KMS-11 (cell line): ENCODE results near the gene KANK2.

Source experiments
- H2AFZ ChIP-seq: fragments of 200-600 bp; sonication (generic); 2 replicates; pipeline ENCODE4 v1.6.1; 2016; ENCODE audit warnings: antibody characterized with exemption, mixed run types, low read depth
- H3K27ac ChIP-seq: fragments of 200-600 bp; sonication (generic); 2 replicates; pipeline ENCODE4 v1.6.1; 2016; ENCODE audit warnings: mild to moderate bottlenecking, mixed run types
- H3K27me3 ChIP-seq: fragments of 200-600 bp; sonication (generic); 2 replicates; pipeline ENCODE4 v1.6.1; 2017; ENCODE audit warnings: mild to moderate bottlenecking, low read depth, mixed run types, moderate library complexity; ENCODE audit not compliant: insufficient read depth
- H3K36me3 ChIP-seq: fragments of 200-600 bp; sonication (generic); 2 replicates; pipeline ENCODE4 v1.6.1; 2017; ENCODE audit warnings: mild to moderate bottlenecking, mixed run types; ENCODE audit not compliant: insufficient read depth
- H3K4me1 ChIP-seq: fragments of 200-600 bp; sonication (generic); 2 replicates; pipeline ENCODE4 v1.6.1; 2016; ENCODE audit warnings: mild to moderate bottlenecking, low read depth, mixed run types; ENCODE audit not compliant: poor library complexity, severe bottlenecking
- H3K4me2 ChIP-seq: fragments of 200-600 bp; sonication (generic); 2 replicates; pipeline ENCODE4 v1.7.0; 2016; ENCODE audit warnings: mild to moderate bottlenecking, mixed run types
- H3K4me3 ChIP-seq: fragments of 200-600 bp; sonication (generic); IDR thresholded peaks from 2 replicates; pipeline ENCODE4 v1.6.1; 2017; ENCODE audit warnings: low read depth, low read length, mixed read lengths; ENCODE audit not compliant: insufficient read depth
- H3K79me2 ChIP-seq: fragments of 200-600 bp; sonication (generic); 2 replicates; pipeline ENCODE4 v1.6.1; 2016; ENCODE audit warnings: low read depth, mixed run types; ENCODE audit not compliant: insufficient read depth
- H3K9ac ChIP-seq: fragments of 200-600 bp; sonication (generic); 2 replicates; pipeline ENCODE4 v1.6.1; 2016; ENCODE audit warnings: mild to moderate bottlenecking, mixed run types
- H4K20me1 ChIP-seq: fragments of 200-600 bp; sonication (generic); 2 replicates; pipeline ENCODE4 v1.6.1; 2016; ENCODE audit warnings: mild to moderate bottlenecking, mixed run types; ENCODE audit not compliant: insufficient read depth
- CTCF ChIP-seq: fragments of 200-600 bp; sonication (generic); conservative IDR thresholded peaks from 2 replicates; pipeline ENCODE4 v1.6.1; 2017; ENCODE audit warnings: low read depth, mild to moderate bottlenecking, antibody characterized with exemption, low read length, moderate library complexity, mixed read lengths

KANK2 gene

GRCh38 chr19:11204076-11204602 is 6.8 kb upstream of the KANK2 start:
- H3K36me3 ChIP-seq: no peaks in the 10 kb centered on the region
- H3K27me3 ChIP-seq: peaks cover 22% of the 10 kb centered on the region; the same call in 1 of the 2 replicates
- H3K4me3 ChIP-seq: no peak overlapping the region
- no peaks in the 10 kb centered on the region for H3K4me1 ChIP-seq
- no peaks in the 10 kb centered on the region for H4K20me1 ChIP-seq
- no peaks in the 10 kb centered on the region for H3K79me2 ChIP-seq
- 0 out of 2 replicates have a peak, but pooled peaks have one; percentile 21 for TF ChIP-seq CTCF
- no peak overlapping the region for H3K9ac ChIP-seq
- H3K4me2 ChIP-seq: no peak overlapping the region
- H3K27ac ChIP-seq: no peak overlapping the region
- no peak overlapping the region for H2AFZ ChIP-seq

DNA sequence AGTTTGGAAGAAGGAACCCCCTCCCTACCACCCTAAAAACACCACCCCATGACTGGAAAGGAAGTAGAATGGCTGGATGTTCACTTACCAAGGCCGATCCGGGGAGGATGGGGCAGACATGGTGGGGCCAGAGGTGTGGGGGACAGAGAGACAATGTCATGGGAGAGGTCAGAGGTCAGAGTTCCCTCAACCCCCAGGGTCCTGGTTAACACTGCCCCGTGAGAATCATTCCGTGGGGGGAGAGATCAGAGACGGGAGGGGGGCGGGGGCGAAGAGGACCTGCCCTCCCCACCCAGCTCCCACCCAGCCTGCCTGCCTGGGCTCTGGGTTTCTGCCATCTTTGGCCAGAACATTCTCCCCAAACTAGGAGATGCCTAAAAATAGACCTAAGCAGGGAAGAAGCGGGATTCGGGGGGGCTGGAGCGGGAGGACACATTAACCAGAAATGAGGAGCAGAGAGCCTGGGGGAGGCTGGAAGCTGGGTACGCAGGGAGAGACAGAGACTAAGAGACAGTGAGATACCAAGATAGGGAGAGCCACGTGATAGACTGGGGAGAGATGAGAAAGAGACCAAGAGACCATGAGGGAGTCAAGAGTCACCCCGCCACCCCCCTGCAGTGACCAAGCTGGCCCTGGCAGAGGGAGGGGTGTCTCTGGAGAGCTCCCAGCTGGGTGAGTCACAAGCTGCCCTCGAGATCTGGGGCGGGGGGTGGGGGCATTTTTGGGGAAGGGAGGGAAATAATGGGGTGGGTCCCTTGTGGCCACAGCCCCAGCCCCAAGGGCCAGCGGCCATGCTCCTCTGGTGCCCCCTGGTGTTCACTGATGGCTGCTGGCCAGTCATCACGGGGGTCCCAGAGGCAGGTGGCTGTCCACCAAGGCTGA is 6.1 kb upstream of the KANK2 start:
- Histone ChIP-seq H2AFZ (no peak overlapping the region), H3K36me3 (no peaks in the 10 kb centered on the region), H3K4me2 (no peak overlapping the region), H3K27me3 (peaks cover 22% of the 10 kb centered on the region; the same call in 1 of the 2 replicates), H3K27ac (no peak overlapping the region), H3K79me2 (no peaks in the 10 kb centered on the region), H4K20me1 (no peaks in the 10 kb centered on the region), H3K4me1 (no peaks in the 10 kb centered on the region), H3K9ac (no peak overlapping the region), H3K4me3 (no peak overlapping the region)
- TF ChIP-seq CTCF: peak; percentile 68

GRCh38 chr19:11202488-11203193 is 5.3 kb upstream of the KANK2 start:
- Histone ChIP-seq H3K4me2 (no peak overlapping the region), H3K27me3 (peaks cover 22% of the 10 kb centered on the region; the same call in 1 of the 2 replicates), H2AFZ (no peak overlapping the region), H3K9ac (no peak overlapping the region), H3K4me3 (no peak overlapping the region), H3K27ac (no peak overlapping the region), H3K79me2 (no peaks in the 10 kb centered on the region), H4K20me1 (no peaks in the 10 kb centered on the region), H3K36me3 (no peaks in the 10 kb centered on the region), H3K4me1 (peaks cover 6% of the 10 kb centered on the region)
- no peak for TF ChIP-seq CTCF

DNA sequence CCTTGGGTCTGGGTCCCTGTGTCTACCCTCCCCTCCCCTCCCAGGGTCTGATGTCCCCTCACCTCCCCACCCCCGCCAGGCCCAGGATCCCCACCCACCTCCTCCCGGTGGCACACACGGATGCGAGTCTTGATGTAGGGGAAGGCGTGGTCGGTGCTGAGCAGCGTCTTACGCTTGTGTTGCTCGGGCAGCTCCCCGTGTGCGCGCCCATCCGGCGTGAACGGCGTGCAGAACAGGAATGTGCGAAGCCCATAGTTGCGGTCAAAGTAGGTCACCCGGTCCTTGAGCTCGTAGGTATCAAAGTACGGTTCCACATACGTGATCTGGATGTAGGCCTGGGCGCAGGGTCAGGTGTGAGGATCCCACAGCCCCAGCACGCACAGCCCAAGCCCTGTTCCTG is 4.4 kb upstream of the KANK2 start:
- no peak overlapping the region for H3K9ac ChIP-seq
- H3K4me2 ChIP-seq: no peak overlapping the region
- H3K27ac ChIP-seq: no peak overlapping the region
- no peaks in the 10 kb centered on the region for H3K79me2 ChIP-seq
- peaks cover 15% of the 10 kb centered on the region; the same call in 1 of the 2 replicates for H3K27me3 ChIP-seq
- TF ChIP-seq CTCF: no peak
- H3K4me1 ChIP-seq: peaks cover 6% of the 10 kb centered on the region
- no peak overlapping the region for H3K4me3 ChIP-seq
- no peaks in the 10 kb centered on the region for H3K36me3 ChIP-seq
- H4K20me1 ChIP-seq: no peaks in the 10 kb centered on the region
- H2AFZ ChIP-seq: no peak overlapping the region
